ENCODE measurements around the gene KRT85.
"Not testable (repeated sequence)": the region's sequence is repeated elsewhere in the genome, so short reads cannot be mapped to it uniquely, and the experiment has no call there.

Gene KRT85

DNA sequence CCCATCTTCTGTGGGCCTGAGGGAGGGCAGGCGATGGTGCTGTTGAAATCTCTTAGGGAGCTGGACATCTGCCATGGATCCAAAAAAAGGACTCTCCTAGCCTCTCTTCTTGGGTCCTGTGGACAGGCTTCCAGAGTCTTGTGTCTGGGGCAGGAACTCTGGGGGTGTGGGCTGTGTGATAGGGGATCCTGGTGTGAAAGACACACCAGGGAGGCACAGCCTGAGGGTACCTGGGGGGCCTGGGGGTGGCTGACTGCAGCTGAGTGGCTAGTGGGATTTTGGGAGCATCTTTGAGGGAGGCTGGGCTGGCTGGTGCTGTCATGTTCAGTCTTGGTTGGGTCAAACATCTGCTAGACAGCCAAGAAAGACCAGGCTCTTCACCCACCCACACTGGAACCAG is 44.3 kb downstream of the KRT85 start:
- DNase-seq: no peak

GRCh38 chr12:52322069-52322468 is 45.2 kb downstream of the KRT85 start:
- no peak for DNase-seq

DNA sequence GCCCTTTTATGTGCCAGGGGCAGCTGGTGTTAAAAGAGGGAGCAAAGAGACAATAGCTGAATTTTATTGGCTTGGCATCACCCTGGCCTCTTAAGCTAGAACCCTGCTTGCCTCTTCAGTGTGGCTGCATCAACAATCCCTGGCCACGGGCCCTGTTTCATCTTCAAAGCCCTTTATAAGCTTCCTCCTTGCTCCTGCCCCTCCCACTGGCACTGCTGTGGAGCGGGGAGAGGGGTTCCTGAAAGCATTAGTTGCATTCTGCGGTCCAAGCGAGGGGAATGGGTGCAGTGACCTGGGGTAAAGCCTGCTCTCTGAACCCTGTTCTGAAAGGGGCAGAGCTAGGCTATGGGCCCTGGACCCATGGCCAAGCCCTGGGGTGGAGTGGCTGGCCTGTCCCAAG is 45.9 kb downstream of the KRT85 start:
- no peak for DNase-seq

DNA sequence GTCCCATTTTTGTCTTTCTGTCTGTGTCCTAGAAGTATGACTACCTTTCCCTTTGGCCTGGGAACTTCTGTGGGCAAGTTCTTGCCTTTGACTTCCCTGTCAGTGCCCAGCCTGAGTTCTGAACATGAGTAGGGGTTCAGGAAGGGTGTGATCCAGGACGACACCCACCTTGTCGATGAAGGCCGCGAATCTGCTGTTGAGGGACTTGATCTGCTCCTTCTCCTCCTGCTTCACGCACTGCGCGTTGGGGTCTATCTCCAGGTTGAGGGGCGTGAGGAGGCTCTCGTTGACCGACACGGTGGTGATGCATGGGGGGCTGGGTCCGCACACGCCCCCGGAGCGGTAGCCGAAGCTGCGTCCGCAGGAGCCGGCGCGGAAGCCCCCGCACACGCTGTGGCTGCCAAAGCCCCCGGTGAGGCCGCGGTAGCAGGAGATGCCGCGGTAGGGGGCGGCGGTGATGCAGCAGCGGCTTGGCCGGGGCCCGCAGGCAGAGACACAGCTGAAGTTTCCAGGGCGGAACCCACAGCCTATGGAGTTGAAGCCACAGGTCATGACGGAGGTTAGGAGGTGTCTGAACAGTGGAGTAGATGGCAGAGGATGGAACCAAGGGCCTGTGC is 46.4 kb downstream of the KRT85 start, which contains the start of gene KRT83:
TSS of gene KRT83 (minus strand) at position 615 of the 617 bp plus-strand sequence. CDS start at position 552, 63 bp downstream.
- DNase-seq: no peak

GRCh38 chr12:52319097-52319496 is 48.2 kb downstream of the KRT85 start:
- DNase-seq: no peak

DNA sequence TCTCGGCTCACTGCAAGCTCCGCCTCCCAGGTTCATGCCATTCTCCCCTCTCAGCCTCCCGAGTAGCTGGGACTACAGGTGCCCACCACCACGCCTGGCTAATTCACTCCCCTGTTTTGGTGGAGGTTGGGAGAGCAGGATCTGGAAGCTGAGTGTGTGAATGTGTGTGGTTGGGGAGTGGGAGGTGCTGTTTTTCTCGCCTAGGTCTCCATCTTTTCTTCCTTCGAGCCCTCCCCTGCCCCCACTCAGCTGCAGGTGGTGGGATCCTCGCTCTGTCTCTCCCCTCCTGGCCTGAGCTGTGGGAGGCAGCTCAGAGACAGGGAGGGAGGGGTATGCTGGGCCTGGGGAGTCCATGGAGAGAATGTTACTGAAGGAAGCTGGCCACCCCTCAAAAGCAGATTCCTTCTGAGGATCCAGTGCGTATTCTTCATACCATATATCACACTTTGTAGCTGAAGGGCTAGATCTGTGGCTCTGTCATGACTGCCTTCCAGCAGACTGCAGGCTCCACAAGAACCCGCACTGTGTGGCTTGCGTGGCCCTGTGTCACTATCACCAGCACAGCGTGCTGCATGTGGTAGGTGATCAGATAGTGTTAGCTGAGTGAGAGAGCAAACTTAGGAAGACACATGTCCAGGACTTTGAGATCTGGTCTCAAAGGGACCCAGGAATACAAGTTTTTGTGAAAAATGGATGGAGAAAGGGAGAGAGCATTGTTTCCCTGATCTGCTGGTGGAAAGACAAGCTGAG is 48.9 kb downstream of the KRT85 start:
- DNase-seq: no peak

DNA sequence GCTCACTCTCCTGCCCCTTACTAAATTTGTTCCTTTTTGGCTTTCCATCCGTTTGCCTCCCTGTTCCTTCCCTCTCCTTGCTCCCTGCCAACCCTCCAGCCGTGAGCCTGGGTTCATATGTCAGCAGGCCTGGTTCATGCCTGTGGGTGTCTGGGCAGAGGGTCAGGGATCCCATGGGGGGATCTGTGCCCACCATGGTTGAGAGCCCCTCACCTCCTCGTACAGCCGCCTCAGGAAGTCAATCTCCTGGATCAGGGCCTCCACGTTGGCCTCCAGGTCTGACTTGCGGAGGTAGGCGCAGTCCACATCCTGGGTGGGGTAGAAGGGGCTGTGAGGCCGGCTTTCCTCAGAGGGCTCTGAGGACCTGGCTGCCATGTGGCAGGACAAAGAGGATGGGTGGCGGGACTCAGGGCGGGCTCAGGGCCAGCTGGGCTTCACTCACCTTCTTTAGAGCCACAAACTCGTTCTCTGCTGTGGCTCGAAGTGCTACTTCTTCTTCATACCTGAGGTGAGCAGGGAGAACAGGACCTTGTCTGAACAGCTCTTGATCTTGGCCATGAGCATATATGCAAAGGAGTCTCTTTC is 49.7 kb downstream of the KRT85 start:
- no peak for DNase-seq

GRCh38 chr12:52316701-52317100 is 50.6 kb downstream of the KRT85 start:
- no peak for DNase-seq

- DNase-seq: no peak
Observed at GRCh38 chr12:52316290-52316689, 51.0 kb downstream of the KRT85 start.

DNA sequence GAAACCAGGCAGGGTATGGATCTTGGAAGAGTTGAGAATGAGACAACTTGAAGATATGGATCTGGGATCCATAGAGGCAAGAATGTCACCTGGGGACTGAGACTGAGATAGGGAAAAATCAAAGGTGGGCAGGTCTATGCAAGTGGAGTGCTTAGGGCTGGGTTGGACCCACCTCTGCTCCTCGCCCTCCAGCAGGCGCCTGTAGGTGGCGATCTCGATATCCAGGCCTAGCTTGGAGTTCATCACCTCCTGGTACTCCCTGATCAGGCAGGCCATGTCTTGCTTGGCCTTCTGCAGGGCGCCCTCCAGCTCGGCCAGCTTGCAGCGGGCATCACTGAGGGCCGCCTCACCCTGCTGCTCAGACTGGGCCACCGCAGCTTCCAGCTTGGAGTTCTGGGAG is 51.6 kb downstream of the KRT85 start:
- DNase-seq: not testable (repeated sequence)

DNA sequence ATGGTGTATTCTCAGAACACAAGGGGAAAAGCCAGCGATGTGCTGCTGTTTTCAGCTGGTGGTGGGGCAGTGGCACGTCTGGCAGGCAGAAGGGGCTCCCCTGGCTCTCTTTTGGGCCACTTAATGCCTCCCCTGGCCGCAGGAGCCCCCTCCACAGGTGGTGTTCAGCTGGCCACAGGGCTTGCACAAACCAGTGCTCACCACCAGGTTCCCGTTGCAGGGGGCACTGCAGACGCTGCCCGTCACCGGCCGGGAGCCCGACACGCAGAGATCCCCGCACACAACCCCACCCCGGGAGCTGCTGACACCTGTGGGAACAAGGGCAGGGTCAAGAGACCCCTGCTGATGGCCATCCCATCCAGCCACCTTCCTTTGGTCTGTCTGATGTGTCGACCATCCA is 52.8 kb downstream of the KRT85 start:
- no peak for DNase-seq

DNA sequence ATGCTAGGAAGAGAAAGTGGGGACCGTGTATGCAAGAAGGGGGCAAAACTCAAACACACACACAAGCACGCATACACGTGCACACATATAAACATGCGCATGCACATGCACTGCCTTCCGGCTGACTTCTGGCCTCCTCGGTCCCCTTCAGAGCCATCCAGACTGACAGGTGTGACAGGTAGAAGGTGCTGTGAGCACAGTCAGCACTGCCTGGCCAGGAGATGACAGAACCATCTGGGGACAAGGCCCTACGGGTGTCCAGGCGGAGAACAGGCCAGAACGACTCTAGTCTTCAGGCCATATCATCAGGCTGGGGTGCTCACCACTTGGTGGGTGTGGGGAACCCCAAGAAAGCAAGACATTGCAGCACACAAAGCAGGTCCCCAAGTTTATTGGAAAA is 53.4 kb downstream of the KRT85 start:
- no peak for DNase-seq

GRCh38 chr12:52313461-52313860 is 53.8 kb downstream of the KRT85 start:
- DNase-seq: no peak

DNA sequence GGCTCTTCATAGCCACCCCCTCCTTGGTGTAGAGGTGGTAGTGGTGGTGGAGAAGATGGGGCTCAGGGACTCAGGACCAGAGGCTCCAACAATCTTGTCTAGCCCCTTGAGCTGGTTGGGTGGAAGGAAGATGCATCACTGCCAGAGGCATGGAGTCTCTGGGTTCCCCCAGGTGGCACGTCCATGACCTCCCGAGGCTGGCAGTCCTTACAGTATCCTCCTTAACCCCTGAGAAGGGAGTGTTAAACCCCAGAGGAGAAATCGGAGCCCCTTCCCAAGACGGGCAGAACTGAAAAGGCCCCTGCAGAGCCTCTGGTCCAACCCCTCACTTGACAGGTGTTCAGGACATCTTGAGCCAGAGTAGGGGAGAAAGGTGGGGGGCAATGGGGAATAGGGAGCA is 55.2 kb downstream of the KRT85 start:
- no peak for DNase-seq

GRCh38 chr12:52311285-52311648 is 56.0 kb downstream of the KRT85 start:
- DNase-seq: no peak

DNA sequence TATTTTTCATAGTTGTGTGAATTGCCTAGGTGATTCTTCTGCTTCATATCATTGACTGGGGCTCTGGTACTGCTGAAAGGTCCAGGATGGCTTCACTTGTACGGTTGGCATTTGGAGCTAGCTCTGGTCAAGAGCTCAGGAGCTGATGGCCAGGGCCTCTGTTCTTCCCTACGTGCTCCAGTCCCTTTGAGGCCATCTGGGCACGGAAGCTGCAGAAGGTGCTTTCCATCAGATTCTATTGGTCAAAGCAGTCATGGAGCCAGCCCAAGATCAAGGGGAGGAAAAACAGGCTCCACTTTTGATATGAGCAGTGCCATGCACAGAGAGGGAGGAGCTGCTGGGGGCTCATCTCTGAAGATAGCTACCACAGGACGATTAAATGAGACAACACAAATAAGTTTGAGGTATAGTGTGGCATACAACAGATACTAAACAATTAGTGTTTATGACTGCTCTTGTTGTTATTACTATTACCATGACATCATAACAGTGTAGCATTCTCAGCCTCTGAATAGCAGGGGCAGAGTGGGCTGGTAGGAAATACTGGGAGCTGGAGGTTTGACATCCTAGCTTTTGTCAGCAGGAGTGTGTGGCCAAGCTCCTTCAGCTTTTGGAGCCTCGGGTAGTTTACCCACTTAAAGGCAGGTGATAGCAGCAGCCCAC is 56.5 kb downstream of the KRT85 start:
- DNase-seq: peak; percentile 33
